Body of pancreas (tissue), 4 donors: ENCODE data around the gene ARF4. TPM values are rescaled to one million over a fixed set of nuclear protein-coding genes. Genes with fewer than 3 reads are reported as not detected.

ENCODE experiments used
- ATAC-seq: fragments of 150-250 bp; one replicate; pipeline ENCODE4 v1.9.1; 2016
- DNase-seq, 4 donors: peaks; one replicate each; pipeline ENCODE4 v3.0.0-alpha.2; 2019
- H3K27ac ChIP-seq, 4 donors: fragments of 200-600 bp; sonication (generic); 1 replicate in 3 of 4; 2 replicates in 1 of 4; pipeline versions ENCODE4 v1.5.1 to v1.6.1; 2016 to 2019; ENCODE audit warnings: mild to moderate bottlenecking in 1 of 4, mixed read lengths in 1 of 4, moderate library complexity in 1 of 4
- H3K27me3 ChIP-seq, 2 donors: fragments of 200-600 bp; sonication (generic); one replicate each; pipeline ENCODE4 v1.6.0; 2016; ENCODE audit warnings: mild to moderate bottlenecking in 1 of 2
- H3K36me3 ChIP-seq, 2 donors: fragments of 200-600 bp; sonication (generic); replicated peaks in 1 of 2; 2 replicates each; pipeline ENCODE4 v1.5.1; 2016; ENCODE audit warnings: low read depth in 2 of 2; ENCODE audit not compliant: insufficient read depth in 1 of 2
- H3K4me1 ChIP-seq: fragments of 200-600 bp; sonication (generic); one replicate; pipeline ENCODE4 v1.6.0; 2016
- H3K4me3 ChIP-seq, 2 donors: fragments of 200-600 bp; sonication (generic); 1 replicate in 1 of 2; 2 replicates in 1 of 2; pipeline ENCODE4 v1.5.1; 2016 to 2019
- H3K9me3 ChIP-seq, 3 donors: fragments of 200-600 bp; sonication (generic); 1 replicate in 2 of 3; 2 replicates in 1 of 3; pipeline ENCODE4 v1.5.1; 2016
- POLR2A ChIP-seq, 3 donors: fragments of 450-650 bp; IDR thresholded peaks; one replicate each; pipeline ENCODE4 v1.6.1; 2016; ENCODE audit warnings: antibody characterized with exemption in 3 of 3, mild to moderate bottlenecking in 2 of 3
- WGBS, 2 donors: methylation state at CpG; one replicate each; pipeline ENCODE4 v1.1.5; 2017; 5-methylcytosine and 5-hydroxymethylcytosine counted together
- intact Hi-C: fragments of 100-400 bp; cut with DNase I; formaldehyde crosslinking; loops from one replicate; pipeline ENCODE4 v1.15.1; 2023
- total RNA-seq, 2 donors: library from RNA; depleted of rRNA; stranded (reverse); fragments of >200 nt; gene quantifications; one replicate each; pipeline ENCODE4 v1.1.0, GENCODE V29; 2016
- TF ChIP-seq, protein P1 (sequence below), 7 experiments: fragments of 450-650 bp in 4 of 7; fragments of 200-600 bp in 3 of 7; sonication (generic) in 3 of 7; IDR thresholded peaks; one replicate each; pipeline ENCODE4 v1.5.1; 2016 to 2019; ENCODE audit warnings: antibody characterized with exemption in 7 of 7

ARF4 gene
- total RNA-seq, 2 donors from 2014 or later: 62.0 to 90.3 TPM

DNA sequence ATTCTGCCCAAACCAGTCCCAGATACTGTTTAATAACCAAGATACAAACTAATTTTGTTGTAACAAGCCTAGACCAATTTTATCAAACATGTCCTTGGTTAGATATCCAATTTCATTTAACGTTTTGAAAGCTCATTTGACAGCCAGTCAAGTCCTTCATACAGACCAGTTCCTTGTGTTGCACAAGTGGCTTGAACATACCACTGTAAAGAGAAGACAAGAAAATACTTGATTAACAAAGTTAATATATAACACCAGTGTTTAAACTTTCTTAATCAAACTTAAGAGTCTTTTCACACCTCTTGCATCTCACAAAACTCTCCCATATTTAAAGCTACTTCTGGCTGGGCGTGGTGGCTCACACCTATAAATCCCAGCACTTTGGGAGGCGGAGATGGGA is 25.0 kb downstream of the ARF4 start:
- peaks cover 10 to 12% of the 10 kb centered on the region in 2 donors for H3K36me3 ChIP-seq
- WGBS, 2 donors: 56 to 66% methylated on average over 3 of the region's 3 CpGs
- DNase-seq (no peak), ATAC-seq (peak; percentile 18)
- peaks cover 25% of the 10 kb centered on the region for H3K4me1 ChIP-seq
- H3K9me3 ChIP-seq: no peaks in the 10 kb centered on the region
- H3K4me3 ChIP-seq: no peak overlapping the region
- intact Hi-C loops: no loop called here
- H3K27ac ChIP-seq: peak overlapping the region in 2 of 4 donors; percentile 3 to 38
- TF ChIP-seq, protein P1, sequence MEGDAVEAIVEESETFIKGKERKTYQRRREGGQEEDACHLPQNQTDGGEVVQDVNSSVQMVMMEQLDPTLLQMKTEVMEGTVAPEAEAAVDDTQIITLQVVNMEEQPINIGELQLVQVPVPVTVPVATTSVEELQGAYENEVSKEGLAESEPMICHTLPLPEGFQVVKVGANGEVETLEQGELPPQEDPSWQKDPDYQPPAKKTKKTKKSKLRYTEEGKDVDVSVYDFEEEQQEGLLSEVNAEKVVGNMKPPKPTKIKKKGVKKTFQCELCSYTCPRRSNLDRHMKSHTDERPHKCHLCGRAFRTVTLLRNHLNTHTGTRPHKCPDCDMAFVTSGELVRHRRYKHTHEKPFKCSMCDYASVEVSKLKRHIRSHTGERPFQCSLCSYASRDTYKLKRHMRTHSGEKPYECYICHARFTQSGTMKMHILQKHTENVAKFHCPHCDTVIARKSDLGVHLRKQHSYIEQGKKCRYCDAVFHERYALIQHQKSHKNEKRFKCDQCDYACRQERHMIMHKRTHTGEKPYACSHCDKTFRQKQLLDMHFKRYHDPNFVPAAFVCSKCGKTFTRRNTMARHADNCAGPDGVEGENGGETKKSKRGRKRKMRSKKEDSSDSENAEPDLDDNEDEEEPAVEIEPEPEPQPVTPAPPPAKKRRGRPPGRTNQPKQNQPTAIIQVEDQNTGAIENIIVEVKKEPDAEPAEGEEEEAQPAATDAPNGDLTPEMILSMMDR (IDR thresholded peaks at IDR 0.05): no peak
- no peak for TF ChIP-seq POLR2A (IDR thresholded peaks at IDR 0.05)
- H3K27me3 ChIP-seq: no peaks in the 10 kb centered on the region

DNA sequence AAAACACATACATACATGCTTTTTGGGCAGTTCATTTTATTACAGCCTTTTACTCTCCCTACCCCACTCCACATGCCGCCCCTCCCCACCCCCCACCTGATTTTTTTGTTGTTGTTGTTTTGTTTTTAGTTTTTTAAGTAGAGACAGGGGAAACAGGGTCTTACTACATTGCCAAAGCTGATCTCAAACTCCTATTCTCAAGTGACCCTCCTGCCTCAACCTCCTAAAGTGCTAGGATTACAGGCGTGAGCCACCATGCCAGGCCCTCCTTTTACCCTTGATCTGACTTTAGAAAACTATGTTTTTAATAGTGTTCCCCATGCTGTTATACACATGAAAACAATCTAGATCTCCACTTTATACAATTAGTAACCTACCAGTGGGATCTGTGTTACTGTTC is 26.3 kb downstream of the ARF4 start:
- ATAC-seq (no peak), DNase-seq (no peak)
- Histone ChIP-seq H3K36me3 (peaks cover 10 to 12% of the 10 kb centered on the region in 2 donors), H3K4me3 (no peak overlapping the region), H3K9me3 (no peaks in the 10 kb centered on the region), H3K27me3 (no peaks in the 10 kb centered on the region), H3K4me1 (peaks cover 15% of the 10 kb centered on the region), H3K27ac (no peak overlapping the region)
- WGBS, 2 donors: 93 to 97% methylated on average over 2 of the region's 2 CpGs
- intact Hi-C loops: no loop called here
- TF ChIP-seq POLR2A (IDR thresholded peaks at IDR 0.05): no peak
- TF ChIP-seq, protein P1 (IDR thresholded peaks at IDR 0.05): no peak

DNA sequence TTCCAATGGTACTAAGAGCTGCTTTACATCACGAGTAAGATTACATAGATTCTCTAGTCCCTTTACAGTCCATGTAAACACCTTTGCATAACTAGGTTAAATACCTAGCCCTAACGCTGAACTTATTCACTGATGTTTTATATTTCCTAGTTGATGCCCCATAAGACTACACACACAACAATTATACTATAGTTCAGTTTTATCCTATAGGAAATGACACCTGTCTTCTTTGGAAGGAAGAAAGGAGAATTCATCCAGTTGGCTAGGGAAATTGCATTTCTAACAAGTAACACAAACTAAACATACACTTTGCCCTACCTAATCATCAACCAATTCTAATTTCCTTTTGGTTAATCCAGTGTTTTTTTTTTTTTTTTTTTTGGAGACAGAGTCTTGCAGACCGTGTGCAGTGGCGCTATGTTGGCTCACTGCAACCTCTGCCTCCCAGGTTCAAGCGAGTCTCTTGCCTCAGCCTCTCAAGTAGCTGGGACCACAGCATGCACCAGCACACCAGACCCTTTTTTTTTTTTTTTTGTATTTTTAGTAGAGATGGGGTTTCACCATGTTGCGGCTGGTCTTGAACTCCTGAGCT is 27.2 kb downstream of the ARF4 start:
- no peaks in the 10 kb centered on the region for H3K9me3 ChIP-seq
- no peak overlapping the region for H3K4me3 ChIP-seq
- intact Hi-C loops: no loop called here
- ATAC-seq (no peak), DNase-seq (no peak)
- WGBS, 2 donors: 72 to 74% methylated on average over 6 of the region's 6 CpGs
- peaks cover 8 to 12% of the 10 kb centered on the region in 2 donors for H3K36me3 ChIP-seq
- H3K27me3 ChIP-seq: no peaks in the 10 kb centered on the region
- TF ChIP-seq, protein P1 (IDR thresholded peaks at IDR 0.05): no peak
- no peak for TF ChIP-seq POLR2A (IDR thresholded peaks at IDR 0.05)
- H3K4me1 ChIP-seq: peaks cover 15% of the 10 kb centered on the region
- H3K27ac ChIP-seq: no peak overlapping the region

DNA sequence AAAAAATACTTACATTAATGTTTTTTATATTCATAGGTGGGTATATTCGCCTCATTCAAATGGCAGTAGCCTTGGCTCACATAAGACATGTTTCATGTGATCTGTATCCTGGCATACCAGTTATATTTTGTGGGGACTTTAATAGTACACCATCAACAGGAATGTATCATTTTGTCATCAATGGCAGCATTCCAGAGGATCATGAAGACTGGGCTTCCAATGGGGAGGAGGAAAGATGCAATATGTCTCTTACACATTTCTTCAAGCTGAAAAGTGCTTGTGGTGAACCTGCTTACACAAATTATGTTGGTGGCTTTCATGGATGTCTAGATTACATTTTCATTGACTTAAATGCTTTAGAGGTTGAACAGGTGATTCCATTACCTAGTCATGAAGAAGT is 37.6 kb downstream of the ARF4 start:
- no peak for TF ChIP-seq POLR2A (IDR thresholded peaks at IDR 0.05)
- TF ChIP-seq, protein P1 (IDR thresholded peaks at IDR 0.05): no peak
- Histone ChIP-seq H3K27me3 (no peaks in the 10 kb centered on the region), H3K4me3 (no peak overlapping the region), H3K9me3 (no peaks in the 10 kb centered on the region), H3K36me3 (peaks cover 0 to 4% of the 10 kb centered on the region in 2 donors), H3K4me1 (peaks cover 26% of the 10 kb centered on the region), H3K27ac (no peak overlapping the region)
- no peak for DNase-seq
- WGBS, 2 donors: 79 to 83% methylated on average over 1 of the region's 1 CpG
- no peak for ATAC-seq
- intact Hi-C loops: no loop called here

DNA sequence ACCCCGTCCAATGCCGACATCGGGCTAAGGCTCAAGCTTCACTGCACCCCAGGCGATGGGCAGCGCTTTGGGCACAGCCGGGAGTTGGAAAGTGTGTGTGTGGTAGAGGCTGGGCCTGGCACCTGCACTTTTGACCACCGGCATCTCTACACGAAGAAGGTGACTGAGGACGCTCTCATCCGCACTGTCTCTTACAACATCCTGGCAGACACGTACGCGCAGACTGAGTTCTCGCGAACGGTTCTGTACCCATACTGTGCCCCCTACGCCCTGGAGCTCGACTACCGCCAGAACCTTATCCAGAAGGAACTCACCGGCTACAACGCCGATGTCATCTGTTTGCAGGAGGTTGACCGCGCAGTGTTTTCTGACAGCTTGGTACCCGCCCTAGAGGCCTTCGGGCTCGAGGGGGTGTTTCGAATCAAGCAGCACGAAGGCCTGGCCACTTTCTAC is 40.0 kb downstream of the ARF4 start:
- H3K4me3 ChIP-seq: peak overlapping the region; percentile 62 to 90
- H3K4me1 ChIP-seq: peaks cover 26% of the 10 kb centered on the region
- no peaks in the 10 kb centered on the region for H3K27me3 ChIP-seq
- H3K27ac ChIP-seq: peak overlapping the region; percentile 88 to 95 (median 92)
- DNase-seq (peak; percentile 26 to 36 (median 29)), ATAC-seq (no peak)
- TF ChIP-seq, protein P1 (IDR thresholded peaks at IDR 0.05): no peak
- TF ChIP-seq POLR2A (IDR thresholded peaks at IDR 0.05): peak in 2 of 3 donors; percentile 23 to 34
- WGBS, 2 donors: 0 to 1% methylated on average over 18 to 29 of the region's 29 CpGs
- intact Hi-C loops: no loop called here
- peaks cover 0 to 4% of the 10 kb centered on the region in 2 donors for H3K36me3 ChIP-seq
- H3K9me3 ChIP-seq: no peaks in the 10 kb centered on the region
